Measurements from ENCODE around the gene LSM10. TPM values are rescaled to one million over a fixed set of nuclear protein-coding genes. Genes with fewer than 3 reads are reported as not detected.

Gene LSM10
- total and polyA plus RNA-seq, 9 of the 15 experiments (the other 6 are each of a cell fraction or from before 2014, with no cell fraction given) = 13.2 to 146 (median 68.9) TPM

DNA sequence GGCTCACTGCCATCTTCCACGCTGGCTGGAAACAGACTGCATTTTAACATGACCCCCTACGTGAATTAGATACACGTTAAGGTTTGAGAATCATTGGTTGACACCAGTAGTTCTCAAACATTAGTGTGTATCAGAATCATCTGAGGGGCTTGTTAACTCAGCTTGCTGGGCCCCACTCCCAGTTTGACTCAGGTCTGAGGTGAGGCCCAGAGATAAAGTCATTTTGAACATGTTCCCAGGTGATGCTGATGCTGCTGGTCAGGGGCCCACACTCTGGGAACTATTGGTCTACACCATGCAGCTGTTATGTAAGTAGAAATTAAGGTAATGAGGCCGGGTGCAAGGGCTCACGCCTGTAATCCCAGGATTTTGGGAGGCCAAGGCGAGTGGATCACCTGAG is 1.3 kb downstream of the LSM10 start:
- ChIA-PET CTCF (ENCODE audit: low intra/inter-chr PET ratio) (no interaction called here), POLR2A (interaction anchor here (0.5 to 10.6 kb wide), 5 partner anchors 10 to 1293 kb away, joined by 3 to 315 read pairs (median 6); partner anchors contain the start of gene STK40)
- Histone ChIP-seq H4K20me1 (replicated peaks; ENCODE audit: control insufficient read depth, insufficient read depth, low read length) (no peaks in the 10 kb centered on the region), H3K79me2 (ENCODE audit: control insufficient read depth, insufficient read depth, low read length) (peaks cover 27% of the 10 kb centered on the region), H2AFZ (ENCODE audit: low read depth, low read length) (no peak overlapping the region), H3K4me2 (ENCODE audit: insufficient read depth, low read length) (peak overlapping the region; percentile 97; the same call in 1 of the 2 replicates), H3K4me3 (no peak overlapping the region; the same call in 1 of the 2 replicates), H3K27me3 (ENCODE audit: control insufficient read depth in 2 of 2, insufficient read depth in 2 of 2, low read length in 2 of 2) (no peaks in the 10 kb centered on the region), H3K36me3 (ENCODE audit: control insufficient read depth, insufficient read depth, low read length) (peaks cover 30% of the 10 kb centered on the region), H3K9me3 (replicated peaks; ENCODE audit: control insufficient read depth, insufficient read depth, low read depth, low read length) (no peaks in the 10 kb centered on the region), H3K9ac (ENCODE audit: insufficient read depth in 1 of 2, low read depth in 2 of 2, low read length in 2 of 2) (peak overlapping the region in 1 of 2 experiments; percentile 1; a peak in 2 of 4 replicates), H3K4me1 (replicated peaks in 1 of 2; ENCODE audit: control insufficient read depth in 2 of 2, insufficient read depth in 2 of 2, low read length in 2 of 2) (peaks cover 20 to 34% of the 10 kb centered on the region in 2 experiments), H3K9me1 (ENCODE audit: control insufficient read depth, insufficient read depth, low read length) (no peaks in the 10 kb centered on the region), H3K27ac (ENCODE audit: extremely low read depth, low read depth, low read length) (no peak overlapping the region)
- TF ChIP-seq, protein P1, sequence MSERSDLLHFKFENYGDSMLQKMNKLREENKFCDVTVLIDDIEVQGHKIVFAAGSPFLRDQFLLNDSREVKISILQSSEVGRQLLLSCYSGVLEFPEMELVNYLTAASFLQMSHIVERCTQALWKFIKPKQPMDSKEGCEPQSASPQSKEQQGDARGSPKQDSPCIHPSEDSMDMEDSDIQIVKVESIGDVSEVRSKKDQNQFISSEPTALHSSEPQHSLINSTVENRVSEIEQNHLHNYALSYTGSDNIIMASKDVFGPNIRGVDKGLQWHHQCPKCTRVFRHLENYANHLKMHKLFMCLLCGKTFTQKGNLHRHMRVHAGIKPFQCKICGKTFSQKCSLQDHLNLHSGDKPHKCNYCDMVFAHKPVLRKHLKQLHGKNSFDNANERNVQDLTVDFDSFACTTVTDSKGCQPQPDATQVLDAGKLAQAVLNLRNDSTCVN (CRISPR knock-in tag; IDR thresholded peaks at IDR 0.05) = 0 out of 2 replicates have a peak, but pooled peaks have one; percentile 38
- TF ChIP-seq BRCA1 (IDR thresholded peaks at IDR 0.05) (no peak), BRCA1 (CRISPR knock-in tag; IDR thresholded peaks at IDR 0.05) (0 out of 2 replicates have a peak, but pooled peaks have one; percentile 63), MCM2 (IDR thresholded peaks at IDR 0.05; ENCODE audit: low read depth) (no peak), ETV5 (CRISPR knock-in tag; IDR thresholded peaks at IDR 0.05; ENCODE audit: low read depth) (0 out of 2 replicates have a peak, but pooled peaks have one; percentile 28), HDAC1 (IDR thresholded peaks at IDR 0.05) (no peak)
- ATAC-seq = no peak
- in situ Hi-C loops (cut with MboI) (no loop called here), intact Hi-C loops (cut with micrococcal nuclease) (no loop called here)
- TSS peak; percentile 49 for BruUV-seq (replicated peaks)
- DNase-seq (ENCODE audit: extremely low read depth in 1 of 4, low spot score in 3 of 4) = no peak
- FAIRE-seq = no peak
- 46% methylated on average over 6 of the region's 6 CpGs for WGBS (ENCODE audit: insufficient coverage, low coverage, missing lambda C conversion rate)

Measured in K562 (cell line).